LNCaP clone FGC (cell line): ENCODE data around the gene GAS2.
A peak's percentile ranks its signal among the peaks of the same experiment; 100 is the strongest.

ENCODE experiments used
- DNase-seq: peaks from one replicate; pipeline ENCODE4 v3.0.0-alpha.2; 2011; ENCODE audit warnings: low read depth
- H3K4me3 ChIP-seq: 2 replicates; pipeline ENCODE4 v1.5.1; 2011; ENCODE audit warnings: mild to moderate bottlenecking, low read depth, low read length, control low read depth
- CTCF ChIP-seq: IDR thresholded peaks from 2 replicates; pipeline ENCODE4 v1.5.1; 2012; ENCODE audit warnings: mild to moderate bottlenecking; ENCODE audit not compliant: control insufficient read depth, insufficient read depth; ENCODE audit errors: extremely low read depth

Gene GAS2

GRCh38 chr11:22685111-22685510 lies 18.7 kb downstream of the GAS2 start:
- no peak for DNase-seq
- TF ChIP-seq CTCF: no peak
- H3K4me3 ChIP-seq: no peak overlapping the region

- DNase-seq: no peak
- no peak for TF ChIP-seq CTCF
- no peak overlapping the region for H3K4me3 ChIP-seq
Observed at GRCh38 chr11:22688914-22689313, 22.5 kb downstream of the GAS2 start.

- H3K4me3 ChIP-seq: no peak overlapping the region
- no peak for TF ChIP-seq CTCF
- DNase-seq: no peak
Observed at GRCh38 chr11:22690257-22690656, 23.8 kb downstream of the GAS2 start.

- DNase-seq: no peak
- no peak for TF ChIP-seq CTCF
- no peak overlapping the region for H3K4me3 ChIP-seq
Observed at GRCh38 chr11:22690871-22691270, 24.5 kb downstream of the GAS2 start.

GRCh38 chr11:22699388-22699787 lies 33.0 kb downstream of the GAS2 start:
- H3K4me3 ChIP-seq: no peak overlapping the region
- TF ChIP-seq CTCF: no peak
- DNase-seq: no peak

GRCh38 chr11:22702031-22702430 lies 35.6 kb downstream of the GAS2 start:
- no peak for DNase-seq
- no peak for TF ChIP-seq CTCF

GRCh38 chr11:22703040-22703439 lies 36.6 kb downstream of the GAS2 start:
- no peak overlapping the region for H3K4me3 ChIP-seq
- DNase-seq: peak; percentile 69
- no peak for TF ChIP-seq CTCF

More at GRCh38 chr11:22702031-22702430, 35.6 kb downstream of the GAS2 start:
- no peak overlapping the region for H3K4me3 ChIP-seq
